Memory B cell (primary cell): Measurements from ENCODE around the gene TET3.

Experiments
- ATAC-seq: fragments of 150-1000 bp; cut with Tn5 transposase; 2 replicates; pipeline ENCODE4 v1.10.0; 2021; ENCODE audit warnings: low read depth, mild to moderate bottlenecking, moderate library complexity
- DNase-seq, 2 donors: peaks; one replicate each; pipeline ENCODE4 v3.0.0; 2022; ENCODE audit warnings: low spot score in 2 of 2
- H3K27ac Mint-ChIP-seq: one replicate; pipeline ENCODE4 v1.8.0; 2022; ENCODE audit warnings: mild to moderate bottlenecking, moderate library complexity, mixed read lengths
- H3K27me3 Mint-ChIP-seq: one replicate; pipeline ENCODE4 v1.8.0; 2022; ENCODE audit warnings: mixed read lengths
- H3K36me3 Mint-ChIP-seq: one replicate; pipeline ENCODE4 v1.8.0; 2022; ENCODE audit warnings: mild to moderate bottlenecking, mixed read lengths
- H3K4me1 Mint-ChIP-seq: one replicate; pipeline ENCODE4 v1.8.0; 2022; ENCODE audit warnings: mixed read lengths
- H3K4me3 Mint-ChIP-seq: one replicate; pipeline ENCODE4 v1.8.0; 2022; ENCODE audit warnings: mild to moderate bottlenecking, moderate library complexity, mixed read lengths
- H3K9me3 Mint-ChIP-seq: one replicate; pipeline ENCODE4 v1.8.0; 2022; ENCODE audit warnings: mixed read lengths

The TET3 gene

DNA sequence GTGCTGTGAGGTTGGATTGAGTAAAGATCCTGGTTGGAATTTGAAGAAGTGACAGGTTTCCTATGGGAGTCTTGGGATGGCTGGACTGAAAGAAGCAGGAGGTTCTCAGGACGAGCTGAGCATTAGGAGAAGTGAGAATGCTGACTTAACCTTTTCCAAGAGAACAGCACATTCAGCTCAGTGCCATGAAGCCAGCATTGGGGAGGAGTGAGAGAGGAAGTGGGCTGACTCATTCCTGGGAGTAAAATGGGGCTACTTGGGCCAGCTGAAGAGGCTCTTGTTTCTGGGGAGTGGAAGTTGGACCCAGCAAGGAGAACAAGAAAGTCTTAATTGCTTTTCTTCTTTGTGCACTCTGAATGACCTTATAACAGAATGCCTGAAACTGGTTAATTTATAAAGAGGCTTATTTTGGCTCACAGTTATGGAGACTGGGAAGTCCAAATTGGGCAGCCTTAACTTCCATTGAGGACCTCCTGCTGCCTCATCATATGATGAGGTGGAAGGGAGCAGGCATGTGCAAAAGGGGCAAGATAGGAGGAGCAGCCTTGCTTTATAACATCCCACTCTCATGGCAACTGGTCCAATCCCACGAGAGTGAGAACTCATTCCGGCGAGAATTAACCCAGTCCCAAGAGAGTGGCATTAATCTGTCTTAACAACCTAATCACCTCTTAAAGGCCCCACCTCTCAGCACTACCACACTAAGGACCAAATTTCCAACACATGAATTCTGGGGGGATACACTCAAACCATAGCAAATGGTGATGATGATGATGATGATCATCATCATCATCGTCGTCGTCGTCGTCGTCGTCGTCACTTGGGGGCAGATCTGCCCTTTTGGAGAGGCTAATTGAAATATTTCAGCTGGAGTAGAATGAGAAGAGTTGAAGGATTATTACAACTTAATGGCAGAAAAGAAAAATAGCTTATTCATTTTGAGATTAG is 31.9 kb upstream of the TET3 start:
- peaks cover 10% of the 10 kb centered on the region for H3K4me1 Mint-ChIP-seq
- H3K4me3 Mint-ChIP-seq: no peak overlapping the region
- DNase-seq (no peak), ATAC-seq (no peak)
- H3K9me3 Mint-ChIP-seq: no peaks in the 10 kb centered on the region
- no peaks in the 10 kb centered on the region for H3K27me3 Mint-ChIP-seq
- peaks cover 37% of the 10 kb centered on the region for H3K36me3 Mint-ChIP-seq
- no peak overlapping the region for H3K27ac Mint-ChIP-seq

DNA sequence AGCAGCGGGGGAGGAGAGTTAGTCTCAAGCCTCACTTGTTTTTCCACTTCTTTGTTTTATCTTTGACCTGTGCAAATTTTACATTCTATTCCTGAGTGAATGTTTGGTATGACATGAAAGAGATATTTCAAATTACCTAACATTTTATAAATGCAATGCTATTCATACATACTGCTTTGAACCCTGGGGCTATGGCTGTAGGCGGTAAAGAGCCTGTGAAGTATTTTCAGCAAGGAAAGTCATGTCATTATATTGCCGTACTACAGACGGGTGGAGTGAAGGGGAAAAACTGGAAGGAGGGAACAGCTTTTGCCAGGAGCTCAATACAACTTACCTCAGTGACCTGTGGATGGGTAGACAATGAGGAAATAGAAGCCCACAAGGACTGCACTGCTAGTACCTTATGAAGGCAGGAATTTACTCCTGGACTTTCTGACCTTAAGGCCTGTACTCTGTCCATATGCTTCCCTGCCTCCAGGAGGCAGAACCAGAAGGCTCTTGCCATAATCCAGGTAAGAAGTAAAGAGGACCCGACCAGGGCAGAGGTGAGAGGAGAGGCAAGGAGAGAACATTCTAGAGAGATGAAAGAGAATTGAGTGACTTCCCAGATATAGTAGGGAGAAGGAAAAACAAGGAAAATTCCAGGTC is 28.4 kb upstream of the TET3 start:
- H3K27ac Mint-ChIP-seq: no peak overlapping the region

GRCh38 chr2:73961274-73961673 is 23.4 kb upstream of the TET3 start:
- peaks cover 5% of the 10 kb centered on the region for H3K9me3 Mint-ChIP-seq
- DNase-seq: no peak
- H3K4me3 Mint-ChIP-seq: no peak overlapping the region
- peaks cover 36% of the 10 kb centered on the region for H3K36me3 Mint-ChIP-seq
- H3K4me1 Mint-ChIP-seq: peaks cover 7% of the 10 kb centered on the region
- H3K27me3 Mint-ChIP-seq: no peaks in the 10 kb centered on the region
- no peak overlapping the region for H3K27ac Mint-ChIP-seq
- no peak for ATAC-seq

More for the DNA sequence above, 28.4 kb upstream of the TET3 start:
- ATAC-seq (no peak), DNase-seq (no peak)
- Mint-ChIP-seq H3K4me3 (no peak overlapping the region), H3K27me3 (no peaks in the 10 kb centered on the region), H3K36me3 (peaks cover 52% of the 10 kb centered on the region), H3K9me3 (no peaks in the 10 kb centered on the region), H3K4me1 (peaks cover 2% of the 10 kb centered on the region)

DNA sequence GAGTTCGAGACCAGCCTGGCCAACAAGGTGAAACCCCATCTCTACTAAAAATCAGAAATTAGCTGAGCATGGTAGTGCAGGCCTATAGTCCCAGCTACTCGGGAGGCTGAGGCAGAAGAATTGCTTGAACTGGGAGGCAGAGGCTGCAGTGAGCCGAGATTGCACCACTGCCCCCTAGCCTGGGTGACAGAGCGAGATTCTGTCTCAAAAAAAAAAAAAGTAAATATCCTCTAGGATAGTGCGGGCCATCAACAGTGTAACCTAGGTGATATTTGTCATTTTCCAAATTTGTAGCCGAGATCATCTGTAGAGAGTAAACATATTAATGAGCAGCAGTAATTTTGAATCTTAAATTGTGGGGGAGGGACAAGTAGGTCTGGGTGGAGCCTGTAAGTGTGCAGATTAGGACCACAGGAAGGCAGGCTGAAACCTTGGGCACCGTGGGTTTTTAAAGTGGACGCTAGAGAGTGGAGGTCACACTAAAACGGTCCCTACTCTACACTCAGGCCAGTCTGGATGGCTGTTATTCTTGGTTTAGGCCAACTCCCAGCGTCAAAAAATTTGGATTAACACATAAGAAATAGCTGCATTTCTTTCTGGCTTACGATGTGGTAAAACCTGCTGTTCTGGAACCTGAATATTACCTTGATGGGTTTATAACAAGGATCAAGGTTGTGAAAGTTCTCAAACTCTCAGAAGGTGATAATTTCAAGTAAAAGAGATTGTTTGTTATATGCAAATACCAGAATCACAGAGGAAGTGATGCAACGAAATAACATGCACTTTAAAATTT is 22.7 kb upstream of the TET3 start:
- H3K36me3 Mint-ChIP-seq: peaks cover 30% of the 10 kb centered on the region
- ATAC-seq (no peak), DNase-seq (no peak)
- no peaks in the 10 kb centered on the region for H3K27me3 Mint-ChIP-seq
- H3K9me3 Mint-ChIP-seq: peaks cover 5% of the 10 kb centered on the region
- no peak overlapping the region for H3K27ac Mint-ChIP-seq
- H3K4me3 Mint-ChIP-seq: no peak overlapping the region
- peaks cover 7% of the 10 kb centered on the region for H3K4me1 Mint-ChIP-seq

DNA sequence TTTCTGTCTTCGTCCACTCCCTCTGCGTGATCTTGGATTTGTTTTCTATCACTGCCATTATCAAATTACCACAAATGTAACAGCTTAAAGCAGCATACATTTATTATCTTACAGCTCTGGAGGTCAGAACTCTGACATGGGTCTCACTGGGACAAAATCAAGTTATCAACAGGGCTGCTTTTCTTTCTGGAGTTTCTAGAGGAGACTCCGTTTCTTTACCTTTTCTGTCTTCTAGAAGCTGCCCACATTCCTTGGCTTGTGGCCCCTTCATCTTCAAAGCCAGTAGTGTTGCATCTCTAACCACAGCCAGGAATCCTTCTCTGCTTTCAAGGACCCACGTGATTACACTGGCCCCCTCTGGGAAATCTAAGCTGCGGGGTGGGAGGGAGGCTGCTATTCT is 21.9 kb upstream of the TET3 start:
- DNase-seq: no peak
- no peaks in the 10 kb centered on the region for H3K27me3 Mint-ChIP-seq
- no peak overlapping the region for H3K27ac Mint-ChIP-seq
- peaks cover 5% of the 10 kb centered on the region for H3K9me3 Mint-ChIP-seq
- H3K4me3 Mint-ChIP-seq: no peak overlapping the region
- peaks cover 27% of the 10 kb centered on the region for H3K36me3 Mint-ChIP-seq
- no peak for ATAC-seq
- peaks cover 7% of the 10 kb centered on the region for H3K4me1 Mint-ChIP-seq

DNA sequence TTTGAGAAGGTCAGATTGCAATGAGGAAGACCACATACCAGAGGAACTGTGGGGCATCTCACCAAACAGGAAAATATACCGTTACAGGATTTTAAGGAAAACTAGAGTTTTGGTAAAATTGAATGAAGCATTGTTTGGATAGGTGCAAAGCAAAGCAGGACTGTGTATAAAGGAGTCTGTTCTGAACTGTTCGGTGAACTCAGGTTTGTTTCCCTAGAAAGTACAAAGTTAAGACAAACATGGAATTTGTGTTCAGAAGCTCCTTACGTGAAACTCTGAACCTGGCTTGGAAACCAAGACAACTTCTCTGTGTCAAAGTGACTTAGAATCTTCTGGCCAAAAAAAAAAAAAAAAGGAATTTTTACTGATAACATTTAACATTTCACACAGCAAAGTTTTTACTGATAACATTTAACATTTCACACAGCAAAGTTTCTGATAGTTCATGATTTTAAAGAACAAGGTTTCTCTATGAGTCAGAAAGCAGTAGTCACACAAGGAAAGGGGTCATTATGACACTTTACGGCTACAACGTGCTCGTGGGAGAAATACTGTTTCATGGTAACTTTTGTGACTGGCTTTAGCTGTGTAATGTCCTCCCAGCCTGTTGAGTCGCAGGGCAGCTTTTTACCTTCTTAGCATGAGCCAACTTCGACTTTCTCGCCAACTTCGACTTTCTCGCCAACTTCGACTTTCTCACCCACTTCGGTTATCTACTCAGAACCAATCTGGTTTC is 21.2 kb upstream of the TET3 start:
- Mint-ChIP-seq H3K4me1 (peaks cover 7% of the 10 kb centered on the region), H3K9me3 (peaks cover 5% of the 10 kb centered on the region), H3K27ac (no peak overlapping the region), H3K27me3 (no peaks in the 10 kb centered on the region), H3K4me3 (no peak overlapping the region), H3K36me3 (peaks cover 21% of the 10 kb centered on the region)
- DNase-seq (no peak), ATAC-seq (peak; percentile 46)

GRCh38 chr2:73964223-73964622 is 20.5 kb upstream of the TET3 start:
- Mint-ChIP-seq H3K9me3 (peaks cover 5% of the 10 kb centered on the region), H3K4me1 (peaks cover 7% of the 10 kb centered on the region), H3K36me3 (peaks cover 15% of the 10 kb centered on the region), H3K27ac (no peak overlapping the region), H3K4me3 (no peak overlapping the region), H3K27me3 (no peaks in the 10 kb centered on the region)
- DNase-seq (no peak), ATAC-seq (no peak)

DNA sequence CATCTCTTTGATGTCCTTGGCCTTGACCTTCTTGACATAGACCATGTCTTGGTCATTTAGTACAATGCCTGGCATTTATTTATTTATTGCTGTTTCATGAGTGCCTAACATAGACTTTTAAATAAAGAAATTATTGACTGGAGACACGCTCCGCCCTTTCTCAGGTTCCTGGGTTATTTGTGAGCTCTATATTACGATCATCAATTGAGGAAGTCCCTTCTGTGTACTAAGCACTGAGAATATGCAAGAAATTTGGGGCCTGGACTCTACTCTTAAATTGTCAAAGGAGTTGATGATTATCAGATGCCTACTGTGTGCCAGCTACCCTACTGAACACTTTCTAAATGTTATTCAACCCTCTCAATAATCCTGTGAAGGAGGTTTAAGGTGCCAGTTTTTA is 19.7 kb upstream of the TET3 start:
- H3K4me3 Mint-ChIP-seq: no peak overlapping the region
- ATAC-seq (no peak), DNase-seq (no peak)
- H3K36me3 Mint-ChIP-seq: peaks cover 10% of the 10 kb centered on the region
- no peaks in the 10 kb centered on the region for H3K27me3 Mint-ChIP-seq
- peaks cover 9% of the 10 kb centered on the region for H3K4me1 Mint-ChIP-seq
- H3K9me3 Mint-ChIP-seq: peaks cover 5% of the 10 kb centered on the region
- no peak overlapping the region for H3K27ac Mint-ChIP-seq

DNA sequence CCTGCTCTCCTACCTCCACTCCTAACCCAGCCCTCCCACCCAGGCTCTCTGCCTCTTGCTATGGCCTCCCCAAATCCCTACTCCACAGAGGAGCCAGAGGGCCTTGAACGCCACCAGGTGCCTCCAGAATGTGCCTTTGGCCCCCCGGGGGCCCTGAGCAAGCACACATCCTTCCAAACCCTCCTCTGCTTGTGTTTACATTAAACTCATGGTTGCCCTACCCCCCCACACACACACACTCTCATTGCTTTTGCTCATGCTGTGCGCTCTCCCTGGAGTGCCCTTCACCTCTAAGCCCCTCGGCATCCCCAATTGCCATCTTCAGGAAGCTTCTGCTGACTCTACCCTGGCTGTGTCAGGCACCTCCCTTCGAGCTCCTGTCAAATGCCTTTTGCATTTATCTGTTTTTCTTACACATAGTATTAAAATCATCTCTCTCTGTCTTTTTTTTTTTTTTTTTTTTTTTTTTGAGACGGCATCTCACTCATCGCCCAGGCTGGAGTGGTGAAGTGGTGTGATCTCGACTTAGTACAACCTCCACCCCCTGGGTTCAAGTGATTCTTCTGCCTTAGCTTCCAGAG is 16.3 kb upstream of the TET3 start:
- Mint-ChIP-seq H3K4me1 (peaks cover 33% of the 10 kb centered on the region), H3K36me3 (no peaks in the 10 kb centered on the region), H3K4me3 (no peak overlapping the region), H3K27ac (no peak overlapping the region), H3K9me3 (no peaks in the 10 kb centered on the region), H3K27me3 (no peaks in the 10 kb centered on the region)
- no peak for DNase-seq
- no peak for ATAC-seq

GRCh38 chr2:73969356-73969755 is 15.4 kb upstream of the TET3 start:
- DNase-seq: no peak
- H3K4me3 Mint-ChIP-seq: no peak overlapping the region
- no peak for ATAC-seq
- H3K4me1 Mint-ChIP-seq: peaks cover 30% of the 10 kb centered on the region
- H3K9me3 Mint-ChIP-seq: no peaks in the 10 kb centered on the region
- no peak overlapping the region for H3K27ac Mint-ChIP-seq
- no peaks in the 10 kb centered on the region for H3K27me3 Mint-ChIP-seq
- no peaks in the 10 kb centered on the region for H3K36me3 Mint-ChIP-seq

GRCh38 chr2:73970141-73970803 is 14.4 kb upstream of the TET3 start:
- ATAC-seq: no peak

DNA sequence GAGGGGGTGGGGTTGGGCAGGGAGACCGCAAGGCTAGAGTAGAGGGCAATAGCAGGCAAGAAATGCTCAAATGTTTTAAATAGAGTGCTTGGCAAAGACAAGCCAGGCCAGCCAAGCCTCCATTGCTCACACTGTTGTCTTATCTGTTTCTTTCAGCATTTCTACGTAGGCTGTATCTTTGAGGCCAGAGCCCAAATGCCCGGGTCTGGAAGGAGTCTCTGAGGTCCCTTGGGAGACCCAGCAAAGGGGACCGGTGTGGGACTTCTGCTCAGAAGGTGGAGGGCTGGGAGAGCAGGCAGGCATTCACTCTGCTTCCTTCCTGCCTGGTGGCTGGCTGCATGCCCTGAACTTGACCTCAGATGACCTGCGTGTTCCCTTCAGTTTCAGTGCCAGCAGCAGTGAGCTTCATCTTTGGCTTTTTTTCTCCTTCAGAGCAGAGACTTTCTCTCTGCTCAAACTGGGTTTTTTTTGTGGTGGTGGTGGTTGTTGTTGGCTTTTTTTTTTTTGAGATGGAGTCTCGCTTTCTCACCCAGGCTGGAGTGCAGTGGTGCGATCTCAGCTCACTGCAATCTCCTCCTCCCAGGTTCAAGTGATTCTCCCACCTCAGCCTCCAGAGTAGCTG is 13.7 kb upstream of the TET3 start:
- Mint-ChIP-seq H3K27ac (peak overlapping the region; percentile 21), H3K4me3 (peak overlapping the region; percentile 64), H3K9me3 (no peaks in the 10 kb centered on the region), H3K36me3 (no peaks in the 10 kb centered on the region), H3K4me1 (peaks cover 30% of the 10 kb centered on the region), H3K27me3 (no peaks in the 10 kb centered on the region)
- DNase-seq (peak in 1 of 2 donors; percentile 31), ATAC-seq (peak; percentile 91)

More at GRCh38 chr2:73970141-73970803, 14.4 kb upstream of the TET3 start:
- H3K9me3 Mint-ChIP-seq: no peaks in the 10 kb centered on the region
- no peaks in the 10 kb centered on the region for H3K36me3 Mint-ChIP-seq
- peak overlapping the region; percentile 21 for H3K27ac Mint-ChIP-seq
- peaks cover 30% of the 10 kb centered on the region for H3K4me1 Mint-ChIP-seq
- DNase-seq: no peak
- peak overlapping the region; percentile 64 for H3K4me3 Mint-ChIP-seq
- H3K27me3 Mint-ChIP-seq: no peaks in the 10 kb centered on the region
